ENCODE results near the gene DYRK1A.

Gene DYRK1A

GRCh38 chr21:37574751-37575150, 208.2 kb downstream of the DYRK1A start:
- no peak for DNase-seq

GRCh38 chr21:37575580-37575979, 209.0 kb downstream of the DYRK1A start:
- DNase-seq: peak; percentile 60

All from NCI-H524 treated with DMSO at 0.1 percent for 48 hours (cell line).